CD1c-positive myeloid dendritic cell (primary cell): ENCODE results near the gene HMCN2.
"Not testable (repeated sequence)": the region's sequence is repeated elsewhere in the genome, so short reads cannot be mapped to it uniquely, and the experiment has no call there.

Experiments used
- DNase-seq: peaks from one replicate; pipeline ENCODE4 v3.0.0-alpha.2; 2016; ENCODE audit errors: extremely low spot score

The HMCN2 gene

GRCh38 chr9:130387905-130388304 is 122.3 kb downstream of the HMCN2 start:
- no peak for DNase-seq

- no peak for DNase-seq
Observed at GRCh38 chr9:130390390-130390789, 124.8 kb downstream of the HMCN2 start.

- no peak for DNase-seq
Observed at GRCh38 chr9:130390986-130391385, 125.4 kb downstream of the HMCN2 start.

GRCh38 chr9:130391866-130392265 is 126.3 kb downstream of the HMCN2 start:
- DNase-seq: no peak

- DNase-seq: no peak
Observed at GRCh38 chr9:130393681-130394071, 128.1 kb downstream of the HMCN2 start.

DNA sequence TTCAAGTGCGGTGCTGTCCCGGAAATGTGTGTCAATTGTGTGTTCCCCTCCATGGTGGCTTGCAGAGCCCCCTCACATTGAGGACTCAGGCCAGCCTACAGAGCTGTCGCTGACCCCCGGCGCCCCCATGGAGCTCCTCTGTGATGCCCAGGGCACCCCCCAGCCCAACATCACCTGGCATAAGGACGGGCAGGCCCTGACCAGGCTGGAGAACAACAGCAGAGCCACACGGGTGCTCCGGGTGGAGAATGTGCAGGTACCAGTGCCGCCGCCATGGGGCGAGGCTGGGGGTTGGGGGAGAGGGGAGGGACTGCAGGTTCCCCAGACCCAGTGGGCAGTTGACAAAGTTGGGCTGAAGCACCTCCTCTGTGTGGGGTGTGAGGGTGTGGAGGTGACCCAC is 128.8 kb downstream of the HMCN2 start:
- DNase-seq: no peak

GRCh38 chr9:130394814-130395470 is 129.4 kb downstream of the HMCN2 start:
- DNase-seq: no peak

DNA sequence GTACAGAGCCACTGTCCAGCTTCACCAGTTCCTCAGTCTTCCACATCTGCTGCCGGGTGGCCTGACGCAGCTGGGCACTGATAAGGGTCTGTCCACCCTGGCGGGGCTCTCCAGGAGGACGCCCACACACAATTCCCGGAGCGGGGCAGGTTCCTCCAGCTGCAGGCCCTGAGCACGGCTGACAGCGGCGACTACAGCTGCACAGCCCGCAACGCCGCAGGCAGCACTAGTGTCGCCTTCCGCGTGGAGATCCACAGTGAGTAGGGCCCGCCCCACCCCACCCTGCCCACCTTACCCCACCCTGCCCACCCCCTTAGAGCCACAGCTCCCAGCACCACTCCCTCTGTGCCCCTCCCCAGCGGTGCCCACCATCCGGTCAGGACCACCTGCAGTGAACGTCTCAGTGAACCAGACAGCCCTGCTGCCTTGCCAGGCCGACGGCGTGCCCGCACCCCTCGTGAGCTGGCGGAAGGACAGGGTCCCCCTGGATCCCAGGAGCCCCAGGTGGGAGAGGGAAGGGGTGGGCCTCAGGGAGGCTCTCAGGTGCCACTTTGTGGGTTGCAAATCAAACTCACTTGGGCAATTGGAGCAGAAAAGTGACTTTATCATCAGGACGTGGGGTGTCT is 130.4 kb downstream of the HMCN2 start:
- DNase-seq: no peak

- no peak for DNase-seq
Observed at GRCh38 chr9:130396581-130396980, 131.0 kb downstream of the HMCN2 start.

DNA sequence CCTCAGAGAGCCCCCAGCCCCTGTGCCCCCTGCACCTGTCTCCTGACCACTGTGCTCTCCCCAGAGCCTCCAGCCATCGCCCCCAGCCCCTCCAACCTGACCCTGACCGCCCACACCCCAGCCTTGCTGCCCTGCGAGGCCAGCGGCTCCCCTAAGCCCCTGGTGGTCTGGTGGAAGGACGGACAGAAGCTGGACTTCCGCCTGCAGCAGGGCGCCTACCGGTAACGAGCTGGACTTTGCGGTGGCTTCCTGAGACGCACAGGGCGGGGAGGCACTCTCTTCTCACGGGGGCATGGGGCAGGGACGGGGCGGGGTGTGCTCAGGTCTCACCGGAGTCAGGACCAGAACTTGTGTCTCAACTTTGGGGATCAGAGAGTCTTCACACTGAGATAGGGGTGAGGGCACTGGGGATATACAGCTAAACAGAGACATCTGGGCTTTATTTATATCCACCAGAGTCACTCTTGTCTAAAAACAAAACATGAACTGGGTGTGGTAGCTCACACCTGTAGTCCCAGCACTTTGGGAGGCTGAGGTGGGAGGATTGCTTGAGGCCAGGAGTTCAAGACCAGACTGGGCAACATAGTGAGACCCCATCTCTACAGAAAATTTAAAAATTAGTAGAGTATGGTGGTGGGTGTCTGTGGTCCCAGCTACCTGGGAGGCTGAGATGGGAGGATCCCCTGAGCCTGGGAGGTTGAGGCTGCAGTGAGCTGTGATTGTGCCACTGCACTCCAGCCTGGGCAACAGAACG is 133.1 kb downstream of the HMCN2 start:
- no peak for DNase-seq

DNA sequence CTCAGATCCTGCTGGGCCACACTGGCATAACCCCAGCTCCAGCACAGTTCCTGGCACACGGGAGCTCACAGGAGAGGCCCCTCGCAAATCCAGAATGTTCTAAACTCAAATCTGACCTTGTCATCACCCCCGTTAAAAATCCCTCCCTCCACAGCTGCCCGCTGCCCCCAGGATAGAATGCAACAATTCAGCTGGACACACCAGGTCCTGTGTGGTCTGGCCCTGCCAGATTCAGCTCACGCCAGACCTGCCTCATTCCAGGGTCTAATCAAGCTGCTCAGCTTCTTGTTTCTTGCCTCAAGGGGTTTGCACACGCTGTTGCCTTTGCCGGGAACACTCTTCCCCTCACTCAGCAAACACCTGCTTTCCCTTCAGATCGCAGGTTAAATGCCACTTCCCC is 134.2 kb downstream of the HMCN2 start:
- DNase-seq: no peak

- no peak for DNase-seq
Observed at GRCh38 chr9:130400870-130401269, 135.3 kb downstream of the HMCN2 start.

DNA sequence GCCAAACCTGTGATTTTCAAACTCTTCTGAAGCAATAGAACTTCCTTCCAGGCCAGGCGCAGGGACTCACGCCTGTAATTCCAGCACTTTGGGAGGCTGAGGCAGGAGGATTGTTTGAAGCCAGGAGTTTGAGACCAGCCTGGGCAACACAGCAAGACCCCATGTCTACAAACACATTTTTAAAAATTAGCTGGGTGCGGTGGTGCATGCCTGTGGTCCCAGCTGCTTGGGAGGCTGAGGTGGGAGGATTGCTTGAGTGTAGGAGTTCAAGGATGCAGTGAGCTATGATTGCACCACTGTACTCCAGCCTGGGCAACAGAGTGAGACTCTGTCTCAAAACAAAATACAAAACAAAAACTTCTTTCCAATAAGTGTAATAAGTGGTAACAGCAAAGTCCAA is 136.2 kb downstream of the HMCN2 start:
- DNase-seq: not testable (repeated sequence)

- DNase-seq: no peak
Observed at GRCh38 chr9:130402243-130402642, 136.7 kb downstream of the HMCN2 start.

DNA sequence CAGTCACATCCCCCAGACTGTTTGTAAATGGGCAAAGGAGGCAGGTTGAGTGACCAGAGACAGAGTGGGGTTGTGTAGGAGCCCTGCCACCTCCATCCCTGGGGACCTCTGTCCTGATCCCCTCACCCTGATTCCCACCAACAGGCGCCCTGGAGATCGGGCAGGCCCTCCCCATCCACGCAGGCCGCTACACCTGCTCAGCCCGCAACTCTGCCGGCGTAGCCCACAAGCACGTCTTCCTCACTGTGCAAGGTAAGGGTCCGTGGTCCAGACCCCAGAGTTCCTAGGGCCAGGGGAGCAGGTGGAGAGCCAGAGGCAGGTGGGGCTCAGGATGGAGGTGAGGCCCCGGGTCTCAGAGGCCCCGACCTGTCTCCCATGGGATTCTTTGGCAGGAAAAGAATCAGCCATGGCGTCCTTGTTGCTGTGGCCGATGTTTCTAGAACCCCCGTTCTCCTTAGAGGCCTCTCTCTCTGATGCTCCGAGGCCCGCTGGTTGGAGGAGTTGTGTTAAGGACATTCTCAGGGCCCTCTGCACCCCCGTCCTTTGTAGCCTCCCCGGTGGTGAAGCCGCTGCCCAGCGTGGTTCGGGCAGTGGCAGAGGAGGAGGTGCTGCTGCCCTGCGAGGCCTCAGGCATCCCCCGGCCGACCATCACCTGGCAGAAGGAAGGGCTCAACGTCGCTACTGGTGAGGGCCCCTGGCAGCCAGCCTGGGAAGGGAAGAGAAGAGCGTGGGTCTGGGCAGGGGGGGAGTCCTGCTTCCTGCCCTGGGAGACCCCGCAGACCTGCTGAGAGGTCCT is 137.3 kb downstream of the HMCN2 start:
- no peak for DNase-seq

GRCh38 chr9:130405657-130406257 is 140.2 kb downstream of the HMCN2 start:
- no peak for DNase-seq

DNA sequence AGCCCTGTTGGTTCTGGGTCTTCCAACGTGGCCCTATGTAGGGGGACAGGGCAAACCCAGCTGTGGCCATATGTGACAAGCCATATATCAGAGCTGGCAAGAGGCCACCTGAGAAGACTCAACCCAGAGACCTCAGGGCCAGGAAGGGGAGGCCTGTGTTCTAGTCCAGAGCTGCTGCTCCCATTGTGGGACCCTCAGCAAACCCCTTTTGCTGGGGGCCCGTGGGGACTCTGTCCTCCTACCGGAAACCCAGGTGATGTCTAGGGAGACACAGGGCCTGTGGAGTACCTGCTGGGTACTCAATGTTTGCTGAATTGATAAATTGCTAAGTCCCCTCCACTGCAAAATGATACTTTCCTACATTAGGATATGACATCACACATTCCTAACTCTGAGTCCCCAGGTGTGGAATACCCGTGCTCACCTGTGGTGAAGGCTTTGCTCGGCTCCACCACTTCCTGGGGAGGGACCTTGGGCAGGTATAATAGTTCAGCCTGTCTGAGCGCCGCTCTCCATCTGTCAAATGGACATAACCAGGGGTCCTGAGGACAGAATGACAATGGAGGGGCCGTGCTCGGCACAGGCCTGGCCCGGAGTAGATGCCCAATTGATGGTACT is 140.8 kb downstream of the HMCN2 start:
- no peak for DNase-seq

- DNase-seq: no peak
Observed at GRCh38 chr9:130407916-130408663, 142.5 kb downstream of the HMCN2 start.

DNA sequence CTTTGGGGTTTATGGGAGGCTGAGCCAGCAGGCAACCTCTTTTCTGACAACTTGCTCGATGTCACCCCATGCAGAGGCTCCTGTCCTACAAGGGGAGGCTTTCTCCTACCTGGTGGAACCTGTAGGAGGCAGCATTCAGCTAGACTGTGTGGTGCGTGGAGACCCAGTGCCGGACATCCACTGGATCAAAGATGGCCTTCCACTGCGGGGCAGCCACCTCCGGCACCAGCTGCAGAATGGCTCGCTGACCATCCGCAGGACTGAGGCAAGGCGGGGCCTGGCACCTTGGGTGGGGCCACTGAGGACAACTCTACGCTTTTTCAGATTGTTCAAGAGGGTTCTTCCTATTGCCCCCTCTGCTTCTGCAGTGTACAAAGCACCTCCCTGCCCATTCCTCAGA is 143.1 kb downstream of the HMCN2 start:
- no peak for DNase-seq

DNA sequence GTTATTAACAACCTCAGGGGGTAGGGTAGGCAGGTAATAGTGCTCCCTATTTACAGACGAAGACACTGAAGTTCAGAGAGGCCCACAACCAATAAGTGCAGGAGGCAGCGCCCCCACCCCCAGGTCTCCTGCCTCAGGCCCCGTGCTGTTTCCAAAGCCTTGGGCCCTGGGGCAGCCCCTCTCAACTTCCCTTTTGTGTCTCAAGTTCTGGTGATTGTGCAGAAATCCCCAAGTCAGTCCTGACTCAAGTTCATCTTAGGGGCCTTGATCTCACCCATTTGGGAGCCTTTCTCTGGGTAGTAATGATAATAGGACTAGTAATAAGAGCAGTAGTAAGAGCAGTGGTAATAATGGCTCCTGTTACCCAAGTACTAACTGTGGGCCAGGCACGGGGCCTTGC is 143.7 kb downstream of the HMCN2 start:
- no peak for DNase-seq

- no peak for DNase-seq
Observed at GRCh38 chr9:130410443-130410842, 144.9 kb downstream of the HMCN2 start.
